HEK293 (cell line): ENCODE data around the gene BPNT1.

ENCODE experiments used
- CTCF ChIA-PET: fragments of 350-600 bp; formaldehyde crosslinking; extraction: SDS; loops from one replicate; lab custom pipeline; 2021; ENCODE audit warnings: antibody characterized with exemption; lab: Yijun Ruan, JAX
- POLR2A ChIA-PET: fragments of 300-600 bp; formaldehyde crosslinking; extraction: SDS; loops from one replicate; lab custom pipeline; 2020; ENCODE audit warnings: antibody characterized with exemption, inconsistent platforms; lab: Yijun Ruan, JAX
- H3K27ac ChIP-seq: fragments of 200-500 bp; sonication (Bioruptor generic); 2 replicates; pipeline ENCODE4 v1.5.1; 2014; ENCODE audit warnings: low read depth, low read length, control low read depth, inconsistent platforms; ENCODE audit errors: extremely low read depth
- H3K36me3 ChIP-seq, 2 experiments: fragments of 200-500 bp in 1 of 2; sonication (Bioruptor generic) in 1 of 2; 1 replicate in 1 of 2; 2 replicates in 1 of 2; pipeline ENCODE4 v1.5.1; 2014 to 2017; ENCODE audit warnings: inconsistent platforms in 2 of 2, low read length in 2 of 2; ENCODE audit not compliant: control insufficient read depth in 2 of 2, insufficient read depth in 1 of 2
- H3K4me1 ChIP-seq: fragments of 200-500 bp; sonication (Bioruptor generic); 2 replicates; pipeline ENCODE4 v1.5.1; 2014; ENCODE audit warnings: mild to moderate bottlenecking, low read length, inconsistent platforms; ENCODE audit not compliant: control insufficient read depth, insufficient read depth
- H3K4me3 ChIP-seq: 2 replicates; pipeline ENCODE4 v1.5.1; 2011; ENCODE audit warnings: low read depth, mild to moderate bottlenecking, control low read depth, low read length, moderate library complexity
- H3K9me3 ChIP-seq: fragments of 200-500 bp; sonication (Bioruptor generic); 2 replicates; pipeline ENCODE4 v1.5.1; 2014; ENCODE audit warnings: low read depth, low read length, inconsistent platforms; ENCODE audit not compliant: control insufficient read depth, insufficient read depth
- BCL6B ChIP-seq: fragments of 450-650 bp; formaldehyde crosslinking; IDR thresholded peaks from 2 replicates; pipeline ENCODE4 v1.5.1; 2017; ENCODE audit warnings: missing biosample characterization, missing genetic modification characterization
- KLF8 ChIP-seq: fragments of 450-650 bp; formaldehyde crosslinking; IDR thresholded peaks from 2 replicates; pipeline ENCODE4 v1.5.1; 2016; ENCODE audit warnings: missing biosample characterization, missing genetic modification characterization
- MEIS1 ChIP-seq: sonication (generic); formaldehyde crosslinking; IDR thresholded peaks from 2 replicates; pipeline ENCODE4 v1.8.1; 2022; ENCODE audit warnings: missing genetic modification reagents, mild to moderate bottlenecking, borderline replicate concordance
- PBX3 ChIP-seq: sonication (generic); formaldehyde crosslinking; IDR thresholded peaks from 2 replicates; pipeline ENCODE4 v1.8.1; 2022; ENCODE audit warnings: mild to moderate bottlenecking, moderate library complexity, missing genetic modification reagents
- REPIN1 ChIP-seq: fragments of 450-650 bp; formaldehyde crosslinking; IDR thresholded peaks from 2 replicates; pipeline ENCODE4 v1.5.1; 2017; ENCODE audit warnings: missing biosample characterization, missing genetic modification characterization, low read depth
- ZFP37 ChIP-seq: fragments of 450-650 bp; formaldehyde crosslinking; IDR thresholded peaks from 2 replicates; pipeline ENCODE4 v1.5.1; 2016; ENCODE audit warnings: missing biosample characterization, missing genetic modification characterization
- ZFP69B ChIP-seq: fragments of 450-650 bp; formaldehyde crosslinking; IDR thresholded peaks from 2 replicates; pipeline ENCODE4 v1.5.1; 2016; ENCODE audit warnings: missing biosample characterization, missing genetic modification characterization
- ZNF157 ChIP-seq: fragments of 450-650 bp; formaldehyde crosslinking; IDR thresholded peaks from 2 replicates; pipeline ENCODE4 v1.5.1; 2016; ENCODE audit warnings: missing biosample characterization, missing genetic modification characterization
- ZNF211 ChIP-seq: fragments of 450-650 bp; formaldehyde crosslinking; IDR thresholded peaks from 2 replicates; pipeline ENCODE4 v1.5.1; 2016; ENCODE audit warnings: low read depth, missing biosample characterization, missing genetic modification characterization
- ZNF214 ChIP-seq: fragments of 450-650 bp; formaldehyde crosslinking; IDR thresholded peaks from 2 replicates; pipeline ENCODE4 v1.5.1; 2017; ENCODE audit warnings: missing biosample characterization, mild to moderate bottlenecking, missing genetic modification characterization, borderline replicate concordance
- ZNF292 ChIP-seq: fragments of 450-650 bp; formaldehyde crosslinking; IDR thresholded peaks from 2 replicates; pipeline ENCODE4 v1.5.1; 2016; ENCODE audit warnings: low read depth, missing biosample characterization, missing genetic modification characterization, borderline replicate concordance
- ZNF335 ChIP-seq: fragments of 450-650 bp; formaldehyde crosslinking; conservative IDR thresholded peaks from 2 replicates; pipeline ENCODE4 v1.5.1; 2016; ENCODE audit warnings: missing biosample characterization, missing genetic modification characterization
- ZNF394 ChIP-seq: fragments of 450-650 bp; formaldehyde crosslinking; IDR thresholded peaks from 2 replicates; pipeline ENCODE4 v1.5.1; 2016; ENCODE audit warnings: missing biosample characterization, missing genetic modification characterization, mild to moderate bottlenecking, moderate library complexity, borderline replicate concordance
- ZNF398 ChIP-seq: fragments of 450-650 bp; formaldehyde crosslinking; IDR thresholded peaks from 2 replicates; pipeline ENCODE4 v1.5.1; 2017; ENCODE audit warnings: missing biosample characterization, missing genetic modification characterization
- ZNF423 ChIP-seq: fragments of 450-650 bp; formaldehyde crosslinking; IDR thresholded peaks from 2 replicates; pipeline ENCODE4 v1.5.1; 2016; ENCODE audit warnings: missing biosample characterization, missing genetic modification characterization
- ZNF558 ChIP-seq: fragments of 450-650 bp; formaldehyde crosslinking; IDR thresholded peaks from 2 replicates; pipeline ENCODE4 v1.5.1; 2016; ENCODE audit warnings: missing biosample characterization, missing genetic modification characterization
- ZNF560 ChIP-seq: fragments of 450-650 bp; formaldehyde crosslinking; IDR thresholded peaks from 2 replicates; pipeline ENCODE4 v1.5.1; 2017; ENCODE audit warnings: missing biosample characterization, missing genetic modification characterization, borderline replicate concordance
- ZNF596 ChIP-seq: fragments of 450-650 bp; IDR thresholded peaks from 2 replicates; pipeline ENCODE4 v1.5.0; 2018; ENCODE audit warnings: missing biosample characterization, mild to moderate bottlenecking, missing genetic modification characterization, moderate library complexity
- ZNF639 ChIP-seq: fragments of 450-650 bp; formaldehyde crosslinking; IDR thresholded peaks from 2 replicates; pipeline ENCODE4 v1.5.1; 2016; ENCODE audit warnings: missing biosample characterization, missing genetic modification characterization
- ZNF658 ChIP-seq: fragments of 450-650 bp; formaldehyde crosslinking; IDR thresholded peaks from 2 replicates; pipeline ENCODE4; 2016; ENCODE audit warnings: missing biosample characterization, missing genetic modification characterization
- ZNF670 ChIP-seq: fragments of 450-650 bp; formaldehyde crosslinking; IDR thresholded peaks from 2 replicates; pipeline ENCODE4 v1.5.1; 2016; ENCODE audit warnings: missing biosample characterization, missing genetic modification characterization, low read depth
- ZNF707 ChIP-seq: fragments of 450-650 bp; formaldehyde crosslinking; IDR thresholded peaks from 2 replicates; pipeline ENCODE4 v1.5.1; 2016; ENCODE audit warnings: missing biosample characterization, missing genetic modification characterization
- ZSCAN30 ChIP-seq: fragments of 450-650 bp; IDR thresholded peaks from 2 replicates; pipeline ENCODE4 v1.5.1; 2018; ENCODE audit warnings: missing biosample characterization, mild to moderate bottlenecking, missing genetic modification characterization, moderate library complexity

BPNT1 gene

GRCh38 chr1:220032911-220033310 is 56.7 kb downstream of the BPNT1 start (continued):
- TF ChIP-seq ZNF157, result no peak

GRCh38 chr1:220031287-220031686 is 58.3 kb downstream of the BPNT1 start:
- CTCF ChIA-PET, result interaction anchor here (0.7 to 1.0 kb wide), 2 partner anchors 18 to 41 kb away, joined by 3 to 4 read pairs; no protein-coding TSS in a partner anchor
- Histone ChIP-seq H3K27ac (no peak overlapping the region), H3K36me3 (peaks cover 28 to 49% of the 10 kb centered on the region in 2 experiments), H3K4me3 (no peak overlapping the region), H3K9me3 (no peaks in the 10 kb centered on the region), H3K4me1 (no peaks in the 10 kb centered on the region)
- POLR2A ChIA-PET, result no interaction called here
- no peak for TF ChIP-seq ZNF596 (tag by site-specific recombination)
- no peak for TF ChIP-seq ZNF558 (tag by site-specific recombination)
- TF ChIP-seq BCL6B (tag by site-specific recombination), result no peak
- TF ChIP-seq ZNF211 (tag by site-specific recombination), result no peak
- TF ChIP-seq ZNF394 (tag by site-specific recombination), result no peak
- TF ChIP-seq PBX3 (CRISPR knock-in tag), result no peak
- TF ChIP-seq ZSCAN30 (tag by site-specific recombination), result no peak
- TF ChIP-seq ZNF670 (tag by site-specific recombination), result no peak
- TF ChIP-seq ZNF292 (tag by site-specific recombination), result no peak
- TF ChIP-seq ZNF658 (tag by site-specific recombination), result no peak
- TF ChIP-seq MEIS1 (CRISPR knock-in tag), result no peak
- TF ChIP-seq ZFP69B (tag by site-specific recombination), result no peak
- TF ChIP-seq, all 188 proteins: peak for 0

GRCh38 chr1:220028346-220028895 is 61.2 kb downstream of the BPNT1 start:
- peaks cover 37 to 57% of the 10 kb centered on the region in 2 experiments for H3K36me3 ChIP-seq
- ChIA-PET POLR2A (no interaction called here), CTCF (interaction anchor here (0.6 to 0.7 kb wide), 2 partner anchors 64 to 110 kb away, joined by 3 read pairs; no protein-coding TSS in a partner anchor)

More at GRCh38 chr1:220028346-220028895, 61.2 kb downstream of the BPNT1 start:
- no peaks in the 10 kb centered on the region for H3K9me3 ChIP-seq
- TF ChIP-seq ZNF398 (tag by site-specific recombination) (no peak), ZNF658 (tag by site-specific recombination) (no peak), KLF8 (tag by site-specific recombination) (no peak), ZNF423 (no peak), REPIN1 (no peak), ZNF214 (no peak), ZNF560 (tag by site-specific recombination) (no peak), ZNF639 (tag by site-specific recombination) (no peak), ZNF335 (tag by site-specific recombination) (no peak), ZNF596 (tag by site-specific recombination) (no peak), ZNF707 (no peak), ZFP37 (no peak)
- no peaks in the 10 kb centered on the region for H3K4me1 ChIP-seq
- no peak overlapping the region for H3K4me3 ChIP-seq
- H3K27ac ChIP-seq, result no peak overlapping the region
